Activated CD4-positive, alpha-beta T cell treated with anti-CD3 and anti-CD28 coated beads, Interleukin-2, amount 50 U/mL, for 24 hours (primary cell): ENCODE data around the gene IL18R1.

Experiments
- DNase-seq, 2 donors: peaks; one replicate each; pipeline ENCODE4 v3.0.0-alpha.2; 2020; ENCODE audit warnings: low read depth in 1 of 2, low spot score in 1 of 2

Gene IL18R1

DNA sequence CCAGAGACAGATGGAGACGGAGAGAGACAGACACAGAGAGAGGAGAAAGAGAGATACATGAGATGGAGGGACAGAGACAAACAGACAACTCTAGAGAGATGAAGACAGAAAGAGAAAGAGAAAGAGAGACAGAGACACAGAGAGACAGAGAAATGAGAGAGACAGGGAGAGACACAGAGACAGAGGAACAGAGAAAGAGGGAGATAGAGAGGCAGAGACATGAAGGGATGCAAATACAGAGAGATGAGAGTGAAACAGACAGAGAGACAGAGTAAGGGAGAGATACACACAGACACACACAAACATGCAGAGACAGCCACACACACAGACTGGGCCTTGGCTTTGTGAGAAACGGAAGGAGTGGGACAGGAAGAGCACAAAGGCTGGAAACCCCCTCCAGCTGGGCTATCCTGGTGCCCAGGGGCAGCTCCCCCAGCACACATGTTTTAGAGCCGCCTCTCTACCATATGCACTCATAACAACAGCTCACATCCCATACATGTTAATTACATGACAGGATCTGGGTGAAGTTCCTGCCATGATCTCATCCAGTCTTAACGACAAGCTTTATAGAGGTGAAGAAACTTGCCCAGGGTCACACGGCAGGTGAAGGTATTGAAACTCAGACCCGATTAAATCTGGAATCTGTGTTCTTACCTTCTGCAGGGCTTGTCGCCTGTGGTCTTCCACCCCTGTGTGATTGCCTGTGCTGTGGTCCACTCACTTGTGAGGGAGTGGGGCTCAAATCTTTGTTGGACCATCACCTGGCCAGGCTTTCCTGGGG lies 32.4 kb downstream of the IL18R1 start:
- no peak for DNase-seq

DNA sequence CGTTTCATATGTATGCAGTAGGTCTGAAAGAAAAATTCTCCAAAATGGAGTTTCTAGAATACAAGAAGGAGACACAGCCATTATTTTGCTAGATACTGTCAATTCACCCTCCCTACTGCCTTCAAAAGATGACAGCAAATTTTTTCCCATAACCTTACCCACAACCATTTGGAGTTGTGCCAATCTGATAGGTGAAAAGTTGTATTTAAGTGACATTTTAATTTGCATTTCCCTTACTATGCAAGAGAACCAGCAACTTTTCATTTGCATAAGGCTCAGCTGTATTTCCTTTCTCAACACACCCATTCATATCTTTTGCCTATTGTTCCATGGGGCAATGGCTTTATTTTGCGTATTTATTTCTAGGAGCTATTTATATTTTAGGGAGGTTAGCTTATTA lies 36.0 kb downstream of the IL18R1 start:
- peak in 1 of 2 donors; percentile 67 for DNase-seq

DNA sequence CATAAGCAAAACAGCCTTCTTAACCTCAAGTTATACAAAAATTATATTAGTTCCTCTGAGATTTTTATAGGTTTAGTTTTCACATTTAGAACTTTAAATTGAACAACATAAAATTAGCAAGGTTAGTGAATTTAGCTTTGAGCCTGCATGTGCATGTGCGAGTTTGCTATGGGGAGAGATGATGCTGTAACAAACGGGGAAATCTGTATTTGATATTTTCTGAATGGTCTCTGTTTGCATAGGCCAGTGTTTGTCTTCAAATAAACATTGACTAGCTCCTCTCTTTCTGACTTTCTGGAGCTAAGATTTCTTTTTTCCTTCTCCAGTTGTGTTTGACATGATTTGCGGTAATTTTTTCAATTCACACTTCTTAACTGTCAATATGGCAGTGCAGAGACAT lies 36.5 kb downstream of the IL18R1 start:
- DNase-seq, result no peak

DNA sequence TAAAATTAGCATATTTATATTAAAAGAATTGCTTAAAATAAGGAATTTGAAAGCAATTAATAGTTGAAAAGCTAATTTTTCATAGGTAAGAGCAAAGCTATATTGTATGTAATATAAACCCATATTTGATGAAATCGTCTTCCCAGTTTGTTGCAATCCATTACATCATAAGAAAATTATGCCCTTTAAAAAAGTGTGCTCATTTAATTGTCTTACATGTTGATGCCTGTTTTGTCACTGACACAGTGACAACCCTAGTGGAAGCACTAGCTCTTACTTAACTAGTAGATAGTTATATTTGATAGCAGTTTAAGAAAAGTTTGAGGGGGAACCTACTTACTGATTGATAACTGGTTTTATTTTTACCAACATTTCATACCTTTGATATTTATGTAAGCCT lies 37.3 kb downstream of the IL18R1 start:
- no peak for DNase-seq

DNA sequence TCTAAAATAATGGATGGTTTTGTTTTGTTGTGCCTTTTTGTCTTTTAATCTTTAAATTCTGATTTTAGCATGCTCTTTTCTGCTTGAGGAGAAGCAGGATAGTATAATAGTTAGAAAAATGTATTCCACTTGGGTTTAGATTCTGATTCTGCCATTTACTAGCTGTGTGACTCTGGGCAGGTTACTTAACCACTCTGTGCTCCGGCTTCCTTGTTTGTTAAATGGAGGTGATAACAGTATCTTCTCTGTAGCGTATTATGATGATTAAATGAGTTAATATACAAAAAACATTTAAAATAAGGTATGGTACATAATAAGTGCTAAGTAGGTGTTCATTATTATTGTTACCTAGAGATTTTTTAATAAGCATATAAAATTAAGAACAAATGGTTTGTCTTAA lies 40.4 kb downstream of the IL18R1 start:
- no peak for DNase-seq

DNA sequence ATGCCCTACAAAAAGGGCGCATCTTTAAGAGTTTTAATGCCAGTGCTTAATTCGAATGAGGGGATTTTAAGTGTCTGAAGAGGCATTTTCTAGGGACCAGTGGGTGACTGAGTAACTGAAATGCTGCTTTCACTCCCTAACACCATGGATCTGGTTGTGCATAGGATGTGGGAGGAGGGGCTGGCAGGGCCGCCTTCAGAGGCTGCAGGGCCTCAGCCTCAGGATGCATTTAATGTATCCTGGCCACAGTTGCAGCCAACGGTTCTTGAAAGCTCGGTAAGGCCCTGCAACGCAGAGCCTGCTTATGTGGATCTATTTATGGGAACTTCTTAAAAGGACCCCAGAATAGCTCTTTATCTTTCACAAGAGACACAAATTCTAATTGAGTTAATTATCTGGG lies 41.6 kb downstream of the IL18R1 start:
- DNase-seq, result no peak

DNA sequence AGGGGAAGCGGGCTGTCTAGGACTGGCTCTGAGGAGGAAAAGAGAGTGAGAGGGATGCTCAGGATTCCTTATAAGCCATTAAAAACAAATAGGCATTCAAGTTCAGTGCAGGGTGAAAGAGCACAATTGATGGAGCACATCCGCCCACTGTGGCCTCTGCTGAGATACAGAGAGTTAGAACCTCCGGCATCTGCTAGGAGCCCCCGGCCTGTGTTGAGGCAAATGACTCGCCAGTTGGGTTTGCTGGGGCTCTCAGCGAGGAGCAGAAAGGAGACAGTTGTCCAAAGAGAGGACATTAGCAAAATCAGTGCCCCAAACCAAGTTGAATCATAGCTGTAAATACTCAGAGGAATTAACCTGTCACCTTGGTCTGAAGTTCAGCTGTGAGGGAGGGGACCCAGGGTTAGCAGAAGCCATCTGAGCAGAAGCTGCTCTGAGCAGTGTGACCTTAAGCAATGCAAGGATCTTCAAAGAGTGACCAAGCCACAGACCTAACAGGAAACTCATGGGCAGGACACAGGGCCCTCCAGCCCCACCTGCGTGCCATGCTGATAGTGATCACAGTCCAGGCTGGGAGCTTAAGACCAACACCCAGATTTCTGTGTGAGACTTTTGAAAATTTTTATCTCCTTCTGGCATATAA lies 44.0 kb downstream of the IL18R1 start:
- no peak for DNase-seq

DNA sequence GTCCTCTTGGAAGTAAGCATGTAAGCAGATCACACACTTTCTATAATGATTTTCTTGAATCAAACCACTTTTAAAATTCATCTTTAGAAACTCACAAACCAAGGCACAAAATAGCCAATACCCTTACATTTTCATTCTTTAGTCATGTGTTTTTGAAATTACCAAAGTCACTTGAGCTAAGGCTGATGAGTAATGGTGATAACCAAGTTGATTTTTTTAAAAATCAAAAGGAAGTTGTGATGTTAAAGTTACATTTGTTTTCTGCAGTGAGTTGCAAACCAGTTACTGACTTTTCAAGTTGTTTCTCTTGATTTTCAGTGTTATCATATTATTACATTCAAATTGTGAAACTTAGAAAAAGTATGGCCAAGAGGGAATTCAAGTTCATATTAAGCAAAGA lies 45.9 kb downstream of the IL18R1 start:
- no peak for DNase-seq

DNA sequence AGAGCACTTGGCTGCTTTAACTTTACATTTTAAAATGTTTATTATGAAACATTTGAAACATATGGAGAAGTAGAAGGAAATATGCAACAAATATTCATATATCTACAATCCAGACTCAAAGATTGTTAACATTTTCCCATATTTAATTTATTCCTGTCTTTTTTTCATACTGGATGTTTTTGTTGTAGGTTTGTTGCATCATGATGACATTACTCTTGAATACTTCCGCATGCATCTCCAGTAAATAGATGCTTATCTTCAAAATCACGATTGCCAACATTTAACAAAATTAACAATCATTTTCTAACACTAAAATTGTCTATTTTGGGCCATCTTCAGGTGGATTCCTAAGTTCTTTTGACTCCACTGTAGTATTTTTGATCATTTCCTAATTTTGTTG lies 46.3 kb downstream of the IL18R1 start:
- DNase-seq, result no peak

DNA sequence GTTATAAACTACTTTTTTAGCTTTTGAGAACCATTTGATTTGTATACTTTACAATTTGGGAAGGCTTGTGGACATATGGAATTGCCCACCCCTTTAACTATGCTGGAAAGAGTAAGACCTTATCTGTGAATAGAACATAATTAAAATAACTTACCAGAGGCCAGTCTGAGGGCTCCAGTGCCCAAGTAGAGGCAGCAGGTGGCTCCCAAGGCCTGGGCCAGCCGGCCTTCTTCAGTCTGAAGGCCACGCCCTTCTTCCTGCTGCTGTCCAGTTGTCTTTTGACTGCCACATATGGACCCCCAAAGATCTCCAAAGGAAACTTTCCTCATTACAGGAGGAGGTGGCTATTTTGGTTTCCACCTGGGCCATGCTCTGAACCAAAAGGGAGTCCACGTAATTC lies 55.4 kb downstream of the IL18R1 start:
- DNase-seq, result no peak

DNA sequence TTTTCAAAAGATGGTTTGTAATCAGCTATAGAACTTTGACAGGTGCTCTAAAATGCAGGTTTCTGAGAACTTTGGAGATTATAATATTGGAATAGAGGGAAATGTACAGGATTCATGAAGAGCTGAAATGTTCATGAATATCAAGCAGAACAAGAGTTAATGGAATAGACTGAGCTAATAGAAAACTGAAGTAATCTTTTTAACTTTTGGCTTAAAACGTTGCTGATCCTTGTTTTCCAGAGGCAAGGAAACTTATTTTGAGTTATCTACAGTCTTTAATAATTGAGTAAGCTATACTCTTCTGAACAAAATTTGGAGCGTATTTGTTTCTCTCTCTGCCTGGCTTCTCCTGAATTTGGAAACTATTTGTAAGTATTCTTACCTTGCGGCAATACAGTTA lies 56.6 kb downstream of the IL18R1 start:
- DNase-seq, result no peak

DNA sequence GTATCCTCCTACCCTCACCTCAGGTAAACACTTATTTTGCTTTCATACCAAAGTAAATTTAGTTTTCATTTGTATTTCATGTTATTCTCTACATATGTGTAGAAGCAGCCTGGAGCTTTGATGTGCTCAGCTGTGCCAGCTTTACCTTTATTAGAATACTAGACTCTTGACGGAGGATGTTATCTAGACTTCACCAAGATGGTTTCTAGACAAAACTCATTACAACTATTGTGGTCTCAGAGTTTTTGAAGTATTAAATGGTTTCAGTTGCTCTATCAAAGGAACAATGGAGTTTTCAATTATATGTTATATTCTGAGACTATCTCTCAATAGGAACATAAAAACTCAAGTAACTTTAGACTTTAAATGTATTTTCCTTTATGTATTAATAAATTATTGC lies 62.4 kb downstream of the IL18R1 start:
- DNase-seq, result no peak

DNA sequence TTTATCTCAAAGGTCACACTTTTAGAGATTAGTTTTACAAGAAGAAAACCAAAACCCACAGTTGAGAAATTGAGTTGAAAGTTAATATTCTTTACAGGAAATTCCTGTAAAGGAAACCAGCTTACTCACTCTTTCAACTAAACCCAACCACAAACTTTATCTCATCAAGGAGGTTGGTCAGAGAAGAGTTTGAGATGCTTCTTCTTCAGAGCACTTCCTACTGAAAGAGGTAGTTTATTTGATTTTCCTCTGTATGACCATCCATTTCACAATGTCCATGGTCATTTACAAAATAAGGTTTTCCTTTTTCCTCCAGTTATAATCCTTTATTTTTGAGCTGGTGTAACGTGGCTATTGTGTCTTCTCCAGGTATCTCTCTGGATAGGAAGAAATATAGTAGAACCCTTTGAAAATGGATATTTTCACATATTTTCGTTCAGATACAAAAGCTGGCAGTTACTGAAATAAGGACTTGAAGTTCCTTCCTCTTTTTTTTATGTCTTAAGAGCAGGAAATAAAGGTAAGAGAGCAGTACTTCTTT lies 62.9 kb downstream of the IL18R1 start:
- DNase-seq, result peak in 1 of 2 donors; percentile 13

DNA sequence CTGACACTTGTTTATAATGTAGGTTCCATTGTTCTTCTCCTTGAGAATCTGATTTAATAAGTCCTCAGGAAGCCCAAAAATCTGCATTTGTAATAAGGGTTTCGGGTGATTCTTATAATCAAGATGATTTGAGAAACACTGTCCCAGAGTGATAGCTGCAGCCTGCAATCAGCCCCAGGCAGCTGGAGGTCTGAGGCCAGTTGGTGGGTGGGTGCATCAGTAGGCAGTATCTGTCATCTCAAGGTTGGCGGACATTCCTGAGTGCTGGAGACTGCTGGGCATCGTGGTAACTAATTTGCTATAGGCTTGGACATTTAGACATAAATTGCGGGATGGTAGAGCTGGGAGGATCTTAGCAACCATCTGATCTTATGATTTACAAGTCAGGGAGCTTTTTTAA lies 64.7 kb downstream of the IL18R1 start:
- DNase-seq, result no peak

DNA sequence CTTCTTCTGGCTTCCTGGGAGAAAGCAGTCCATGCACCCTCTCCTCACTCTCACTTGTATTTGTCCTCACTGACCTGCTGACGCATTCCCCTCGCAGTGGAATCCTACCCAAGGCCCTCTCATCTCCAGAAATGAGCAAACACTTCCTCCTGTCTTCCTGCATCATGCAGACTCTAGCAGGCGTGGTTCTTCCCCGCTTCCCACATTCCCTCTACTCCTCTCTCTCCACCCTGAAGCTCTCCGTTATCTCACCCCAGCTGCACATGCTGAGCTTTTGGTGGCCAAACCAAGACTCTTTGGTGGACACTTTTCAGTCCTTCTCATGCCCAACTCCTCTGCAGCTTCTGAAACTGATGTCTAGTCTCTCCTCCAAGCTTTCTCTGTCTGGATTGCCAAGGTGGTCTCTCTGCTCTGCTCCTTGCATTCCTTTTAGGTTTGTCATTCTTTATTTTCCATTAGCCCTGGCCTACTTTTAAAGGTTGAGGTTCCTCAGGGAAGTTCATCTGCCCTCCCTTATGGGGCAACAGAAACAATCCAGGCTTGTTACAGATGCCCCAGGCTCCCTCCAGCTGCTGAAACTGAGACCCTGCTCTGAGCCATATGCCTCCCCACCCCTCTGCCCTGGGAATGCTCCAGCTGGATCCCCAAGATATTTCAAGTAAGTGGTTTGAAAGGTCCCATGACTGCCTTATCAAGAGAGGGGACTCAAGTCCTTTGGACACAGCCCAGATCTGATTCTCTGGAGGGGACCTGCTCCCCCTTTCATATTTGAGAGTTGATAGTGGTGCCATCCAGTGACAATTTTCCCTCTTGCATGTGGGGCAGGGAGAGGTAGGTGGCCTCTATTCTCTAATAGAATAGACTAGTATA lies 66.5 kb downstream of the IL18R1 start:
- DNase-seq, result no peak

DNA sequence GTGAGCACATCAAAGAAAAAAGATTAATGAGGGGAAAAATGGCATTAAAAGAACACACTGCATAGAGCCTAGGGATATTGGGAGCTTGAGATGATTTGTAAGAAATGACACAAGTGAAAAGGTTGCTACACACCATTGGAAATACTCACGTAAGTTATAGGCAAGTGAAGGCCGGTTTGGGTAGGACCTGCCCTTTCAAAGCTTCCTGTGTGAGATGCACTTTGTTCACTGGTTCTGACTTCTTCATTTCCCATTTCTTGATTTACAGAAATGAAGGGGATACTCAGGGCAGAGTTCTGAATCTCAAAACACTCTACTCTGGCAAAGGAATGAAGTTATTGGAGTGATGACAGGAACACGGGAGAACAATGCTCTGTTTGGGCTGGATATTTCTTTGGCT lies 67.3 kb downstream of the IL18R1 start, which contains the start of gene IL18RAP:
Gene IL18RAP, plus strand, starts transcription at position 251 of the 400 bp plus-strand sequence. Its CDS starts 118 bp downstream, at position 369.
- no peak for DNase-seq

DNA sequence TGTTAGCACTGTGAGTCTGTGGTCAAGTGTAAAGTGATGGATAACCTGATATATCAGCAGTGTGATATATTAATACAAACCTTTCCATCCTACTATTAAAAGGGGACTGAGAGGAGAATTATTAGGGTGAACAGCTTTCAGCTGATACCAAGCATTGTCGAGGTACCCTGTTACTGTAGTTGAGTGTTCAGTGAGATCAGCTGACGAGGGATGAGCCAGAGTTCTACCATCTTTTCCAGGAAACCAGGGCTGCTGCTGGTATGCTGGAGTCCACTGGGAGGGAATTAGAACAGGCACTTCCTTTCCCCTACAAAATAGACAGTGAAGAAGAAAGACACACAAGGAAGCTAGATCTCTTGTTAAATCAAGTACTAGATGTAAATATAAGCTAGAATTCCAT lies 67.8 kb downstream of the IL18R1 start:
- DNase-seq, result no peak

DNA sequence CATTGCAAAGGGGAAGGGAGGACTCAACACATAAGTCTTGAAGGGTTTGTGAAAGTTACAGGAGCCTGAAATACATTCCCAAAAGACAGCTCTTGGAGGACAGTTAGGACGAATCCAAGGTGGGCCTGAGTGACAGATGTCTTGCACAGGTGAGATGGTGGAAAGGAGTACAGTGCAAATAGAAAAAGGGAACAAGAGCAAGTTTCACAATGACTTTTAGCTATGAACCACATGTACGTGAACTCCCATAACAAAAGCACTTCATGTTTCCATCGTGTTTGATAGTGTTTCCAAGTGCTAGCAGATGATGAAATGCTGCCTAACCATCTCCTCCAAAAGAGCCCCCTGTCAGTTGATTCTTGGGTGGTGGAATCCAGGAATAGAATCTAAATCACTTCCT lies 69.2 kb downstream of the IL18R1 start:
- DNase-seq, result no peak

DNA sequence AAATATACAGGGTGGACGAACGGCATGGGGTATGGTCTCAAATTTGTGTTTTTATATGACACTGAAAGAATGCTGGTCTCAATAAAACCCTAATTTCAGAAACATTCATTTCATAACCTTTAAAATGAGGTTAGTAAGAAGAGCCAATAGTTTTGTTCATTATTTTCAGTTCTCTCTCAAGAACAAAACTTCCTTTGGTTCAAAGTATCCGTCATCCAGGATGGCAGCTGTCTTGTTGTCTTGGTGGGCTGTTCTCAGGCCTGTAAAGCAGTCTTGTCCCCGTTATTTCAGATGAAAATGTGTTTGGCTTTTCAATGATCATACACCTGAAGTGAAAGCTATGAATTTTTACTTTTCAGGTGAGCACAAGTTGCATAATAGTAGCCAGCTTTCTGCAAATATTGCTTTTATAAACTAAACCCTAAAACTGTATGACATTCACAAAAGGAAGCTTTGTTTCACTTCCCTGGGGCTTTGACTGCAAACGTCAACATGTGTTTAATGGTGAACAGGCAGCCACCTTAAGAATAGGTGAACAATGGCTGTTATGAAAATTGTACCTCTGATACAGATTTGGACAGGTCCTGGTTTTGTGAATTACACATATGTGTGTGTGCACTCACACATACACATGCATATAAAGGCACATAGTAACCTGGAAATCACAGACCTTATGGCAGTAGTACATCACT lies 70.0 kb downstream of the IL18R1 start:
- no peak for DNase-seq

DNA sequence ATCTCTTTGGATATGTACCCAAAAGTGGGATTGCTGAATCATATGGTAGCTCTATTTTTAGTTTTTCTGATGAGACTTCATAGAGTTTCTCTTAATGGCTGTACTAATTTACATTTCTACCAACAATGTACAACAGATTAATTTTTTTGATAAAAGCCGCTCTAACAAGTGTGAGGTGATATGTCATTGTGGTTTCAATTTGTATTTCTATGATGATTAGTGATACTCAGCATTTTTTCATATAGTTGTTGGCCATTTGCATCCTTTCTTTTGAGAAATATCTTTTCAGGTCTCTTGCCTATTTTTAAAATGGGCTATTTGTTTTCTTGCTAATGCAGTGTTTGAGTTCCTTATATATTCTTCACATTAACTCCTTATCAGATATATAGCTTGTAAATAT lies 71.7 kb downstream of the IL18R1 start:
- DNase-seq, result no peak

DNA sequence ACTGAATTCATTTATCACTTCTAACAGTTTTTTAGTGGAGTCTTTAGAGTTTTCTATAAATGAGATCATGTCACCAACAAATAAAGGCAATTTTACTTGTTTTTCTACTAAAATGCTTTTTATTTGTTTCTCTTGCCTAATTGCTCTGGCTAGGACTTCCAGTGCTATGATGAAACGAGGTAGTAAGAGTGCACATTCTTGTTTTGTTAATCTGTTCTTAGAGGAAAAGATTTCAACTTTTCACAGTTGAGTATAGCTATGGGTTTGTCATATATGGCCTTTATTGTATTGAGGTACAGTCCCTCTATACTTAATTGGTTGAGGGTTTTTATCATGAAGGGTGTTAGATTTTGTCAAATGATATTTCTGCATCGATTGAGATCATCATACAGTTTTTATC lies 73.0 kb downstream of the IL18R1 start:
- DNase-seq, result no peak
